A673 (cell line): Measurements from ENCODE around the gene SHROOM2.

ENCODE experiments used
- CTCF ChIP-seq: fragments of 300-800, 200-600 bp; sonication (generic); conservative IDR thresholded peaks from 2 replicates; pipeline ENCODE4 v1.5.1; 2017; ENCODE audit warnings: low read depth, mild to moderate bottlenecking, antibody characterized with exemption, low read length, moderate library complexity, mixed read lengths
- EZH2 ChIP-seq: fragments of 200-600 bp; sonication (generic); IDR thresholded peaks from 2 replicates; pipeline ENCODE4 v1.6.1; 2017; ENCODE audit warnings: borderline replicate concordance, low read depth, mild to moderate bottlenecking, mixed read lengths, antibody characterized with exemption, low read length; ENCODE audit not compliant: poor library complexity, severe bottlenecking

- TF ChIP-seq CTCF (no peak), EZH2 (no peak)
Measured at GRCh38 chrX:9759337-9759736, 26.9 kb upstream of the SHROOM2 start.
